Fibroblast of lung (primary cell): ENCODE measurements around the gene ME2. TPM values are rescaled to one million over a fixed set of nuclear protein-coding genes. Genes with fewer than 3 reads are reported as not detected.

Experiments used
- DNase-seq, 2 donors: peaks; one replicate each; pipeline versions ENCODE4 v3.0.0 to v3.0.0-alpha.2; 2010; ENCODE audit warnings: low read depth in 2 of 2
- H2AFZ ChIP-seq: 2 replicates; pipeline ENCODE4 v1.5.1; 2012; ENCODE audit warnings: low read length, control low read depth, inconsistent platforms
- H3K27ac ChIP-seq: 2 replicates; pipeline ENCODE4 v1.5.1; 2011; ENCODE audit warnings: low read length, control low read depth; ENCODE audit not compliant: insufficient read depth
- H3K27me3 ChIP-seq: 2 replicates; pipeline ENCODE4 v1.5.1; 2011; ENCODE audit warnings: mild to moderate bottlenecking, low read length; ENCODE audit not compliant: control insufficient read depth, insufficient read depth
- H3K36me3 ChIP-seq: 2 replicates; pipeline ENCODE4 v1.5.1; 2011; ENCODE audit warnings: low read length; ENCODE audit not compliant: control insufficient read depth, insufficient read depth
- H3K4me1 ChIP-seq: 2 replicates; pipeline ENCODE4 v1.5.1; 2011; ENCODE audit warnings: low read length; ENCODE audit not compliant: control insufficient read depth, insufficient read depth; ENCODE audit errors: extremely low read depth
- H3K4me2 ChIP-seq: 2 replicates; pipeline ENCODE4 v1.5.1; 2011; ENCODE audit warnings: low read length, control low read depth; ENCODE audit not compliant: insufficient read depth; ENCODE audit errors: extremely low read depth
- H3K4me3 ChIP-seq, 4 experiments: fragments of 200-600 bp in 1 of 4; sonication (generic) in 1 of 4; replicated peaks in 1 of 4; 2 replicates each; pipeline ENCODE4 v1.5.1; 2011 to 2016; ENCODE audit warnings: low read length in 4 of 4, low read depth in 3 of 4, mild to moderate bottlenecking in 3 of 4, control low read depth in 2 of 4, inconsistent platforms in 1 of 4, mixed read lengths in 1 of 4; ENCODE audit not compliant: insufficient read depth in 1 of 4; ENCODE audit errors: control extremely low read depth in 1 of 4
- H3K79me2 ChIP-seq: 2 replicates; pipeline ENCODE4 v1.5.1; 2012; ENCODE audit warnings: mild to moderate bottlenecking, low read length, inconsistent platforms; ENCODE audit not compliant: control insufficient read depth, insufficient read depth
- H3K9ac ChIP-seq: 2 replicates; pipeline ENCODE4 v1.5.1; 2011; ENCODE audit warnings: mild to moderate bottlenecking, low read length, control low read depth; ENCODE audit not compliant: insufficient read depth
- H3K9me3 ChIP-seq: 2 replicates; pipeline ENCODE4 v1.5.1; 2012; ENCODE audit warnings: low read depth, low read length; ENCODE audit not compliant: control insufficient read depth, insufficient read depth
- H4K20me1 ChIP-seq: 2 replicates; pipeline ENCODE4 v1.5.1; 2011; ENCODE audit warnings: low read length; ENCODE audit not compliant: control insufficient read depth, insufficient read depth; ENCODE audit errors: extremely low read depth
- EZH2 ChIP-seq: IDR thresholded peaks from 2 replicates; pipeline ENCODE4 v1.5.1; 2012; ENCODE audit warnings: low read length, control low read depth, mild to moderate bottlenecking; ENCODE audit errors: missing control alignments
- polyA plus RNA-seq, 2 donors: library from polyadenylated mRNA; depleted of rRNA in 1 of 2; stranded (reverse) in 1 of 2; unstranded in 1 of 2; fragments of >200 nt; gene quantifications; 2 replicates each; pipeline ENCODE4 v1.2.1, GENCODE V29; 2011 to 2012; ENCODE audit warnings: missing spikeins in 1 of 2
- total RNA-seq: library from RNA; depleted of rRNA; stranded (reverse); fragments of >200 nt; gene quantifications from 2 replicates; pipeline ENCODE4 v1.2.1, GENCODE V29; 2014
- TF ChIP-seq, protein P1 (sequence below), 2 donors: IDR thresholded peaks in 1 of 2; conservative IDR thresholded peaks in 1 of 2; 1 replicate in 1 of 2; 2 replicates in 1 of 2; pipeline ENCODE4 v1.5.1; 2011 to 2012; ENCODE audit warnings: low read length in 2 of 2, control low read depth in 1 of 2, inconsistent platforms in 1 of 2, low read depth in 1 of 2, mild to moderate bottlenecking in 1 of 2

ME2 gene
- total and polyA plus RNA-seq, 2 donors (not counting 1 experiment from before 2014, with no cell fraction given), result 40.5 to 57.0 TPM

DNA sequence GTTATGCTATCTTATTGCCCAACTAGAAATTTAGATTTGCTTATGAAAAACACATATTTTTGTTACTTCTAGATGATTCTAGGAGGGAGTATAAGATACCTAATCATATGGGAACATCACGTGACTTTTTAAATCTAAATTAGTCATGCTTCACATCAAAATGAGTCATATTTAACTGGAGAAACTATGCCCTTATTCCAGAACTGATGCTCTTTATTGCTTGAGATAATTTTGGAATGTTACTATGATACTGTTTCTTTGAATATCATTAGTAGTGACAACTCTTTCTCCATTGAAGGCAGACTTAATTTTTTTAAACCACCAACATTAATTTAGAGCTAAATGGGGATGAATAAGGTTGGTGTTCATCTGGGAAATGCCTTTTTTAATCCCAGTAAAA, 69.0 kb downstream of the ME2 start:
- H3K27me3 ChIP-seq, result no peaks in the 10 kb centered on the region
- H3K9ac ChIP-seq, result no peak overlapping the region
- H3K27ac ChIP-seq, result no peak overlapping the region
- H4K20me1 ChIP-seq, result no peaks in the 10 kb centered on the region
- no peak for TF ChIP-seq EZH2
- TF ChIP-seq, protein P1, sequence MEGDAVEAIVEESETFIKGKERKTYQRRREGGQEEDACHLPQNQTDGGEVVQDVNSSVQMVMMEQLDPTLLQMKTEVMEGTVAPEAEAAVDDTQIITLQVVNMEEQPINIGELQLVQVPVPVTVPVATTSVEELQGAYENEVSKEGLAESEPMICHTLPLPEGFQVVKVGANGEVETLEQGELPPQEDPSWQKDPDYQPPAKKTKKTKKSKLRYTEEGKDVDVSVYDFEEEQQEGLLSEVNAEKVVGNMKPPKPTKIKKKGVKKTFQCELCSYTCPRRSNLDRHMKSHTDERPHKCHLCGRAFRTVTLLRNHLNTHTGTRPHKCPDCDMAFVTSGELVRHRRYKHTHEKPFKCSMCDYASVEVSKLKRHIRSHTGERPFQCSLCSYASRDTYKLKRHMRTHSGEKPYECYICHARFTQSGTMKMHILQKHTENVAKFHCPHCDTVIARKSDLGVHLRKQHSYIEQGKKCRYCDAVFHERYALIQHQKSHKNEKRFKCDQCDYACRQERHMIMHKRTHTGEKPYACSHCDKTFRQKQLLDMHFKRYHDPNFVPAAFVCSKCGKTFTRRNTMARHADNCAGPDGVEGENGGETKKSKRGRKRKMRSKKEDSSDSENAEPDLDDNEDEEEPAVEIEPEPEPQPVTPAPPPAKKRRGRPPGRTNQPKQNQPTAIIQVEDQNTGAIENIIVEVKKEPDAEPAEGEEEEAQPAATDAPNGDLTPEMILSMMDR (conservative IDR thresholded peaks at IDR 0.05 in 1 of 2, IDR thresholded peaks at IDR 0.05 in 1 of 2; ENCODE audit: low read depth in 1 of 2, low read length in 2 of 2), result no peak
- no peak overlapping the region for H2AFZ ChIP-seq
- no peaks in the 10 kb centered on the region for H3K4me1 ChIP-seq
- H3K9me3 ChIP-seq, result no peaks in the 10 kb centered on the region
- no peak overlapping the region for H3K4me2 ChIP-seq
- no peak overlapping the region for H3K4me3 ChIP-seq
- H3K36me3 ChIP-seq, result no peaks in the 10 kb centered on the region
- DNase-seq, result peak; percentile 38 to 42
- H3K79me2 ChIP-seq, result no peaks in the 10 kb centered on the region

DNA sequence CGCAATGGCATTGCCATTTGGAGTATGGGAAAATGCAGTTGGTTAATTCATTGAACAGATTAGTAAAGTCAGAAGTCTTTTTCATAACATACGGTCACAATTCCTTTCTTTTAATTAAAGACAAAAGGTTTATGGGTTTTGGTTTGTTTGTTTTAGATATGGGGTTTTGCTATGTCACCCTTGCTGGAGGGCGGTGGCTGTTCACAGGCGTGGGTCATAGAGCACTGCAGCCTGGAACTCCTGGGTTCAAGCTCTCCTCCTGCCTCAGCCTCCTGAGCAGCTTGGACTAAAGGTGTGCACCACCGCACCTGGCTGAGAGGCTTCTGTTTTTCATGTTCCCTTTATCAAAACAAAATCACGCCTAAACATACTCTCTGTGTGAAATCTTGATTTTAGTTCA, 70.3 kb downstream of the ME2 start:
- H3K9me3 ChIP-seq, result no peaks in the 10 kb centered on the region
- no peaks in the 10 kb centered on the region for H3K79me2 ChIP-seq
- no peaks in the 10 kb centered on the region for H3K36me3 ChIP-seq
- no peak overlapping the region for H3K4me3 ChIP-seq
- no peak overlapping the region for H3K27ac ChIP-seq
- H3K9ac ChIP-seq, result no peak overlapping the region
- H2AFZ ChIP-seq, result no peak overlapping the region
- TF ChIP-seq, protein P1 (conservative IDR thresholded peaks at IDR 0.05 in 1 of 2, IDR thresholded peaks at IDR 0.05 in 1 of 2; ENCODE audit: low read depth in 1 of 2, low read length in 2 of 2), result no peak
- no peak for TF ChIP-seq EZH2
- H3K4me2 ChIP-seq, result no peak overlapping the region
- DNase-seq, result no peak
- H4K20me1 ChIP-seq, result no peaks in the 10 kb centered on the region
- no peaks in the 10 kb centered on the region for H3K4me1 ChIP-seq
- no peaks in the 10 kb centered on the region for H3K27me3 ChIP-seq

DNA sequence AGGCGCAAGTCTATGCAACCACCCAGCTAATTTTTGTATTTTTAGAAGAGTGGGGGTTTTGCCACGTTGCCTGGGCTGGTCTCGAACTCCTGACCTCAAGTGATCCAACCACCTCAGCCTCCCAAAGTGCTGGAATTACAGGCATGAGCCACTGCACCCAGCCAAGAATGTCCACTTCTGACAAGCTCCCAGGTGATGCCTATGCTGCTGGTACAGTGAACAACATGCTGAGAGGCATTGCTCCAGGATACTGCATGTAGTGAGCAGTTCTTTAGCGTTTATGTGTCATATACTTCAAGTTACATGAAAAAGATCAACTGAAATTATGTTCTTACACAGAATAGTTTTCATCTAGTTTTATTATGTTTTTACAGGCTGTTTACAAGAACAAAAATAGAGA, 71.7 kb downstream of the ME2 start:
- no peak overlapping the region for H2AFZ ChIP-seq
- H3K27ac ChIP-seq, result no peak overlapping the region

More for the DNA sequence above, 71.7 kb downstream of the ME2 start:
- TF ChIP-seq, protein P1 (conservative IDR thresholded peaks at IDR 0.05 in 1 of 2, IDR thresholded peaks at IDR 0.05 in 1 of 2; ENCODE audit: low read depth in 1 of 2, low read length in 2 of 2), result no peak
- no peak for TF ChIP-seq EZH2
- H3K9me3 ChIP-seq, result no peaks in the 10 kb centered on the region
- H3K36me3 ChIP-seq, result no peaks in the 10 kb centered on the region
- no peak overlapping the region for H3K4me2 ChIP-seq
- no peaks in the 10 kb centered on the region for H3K4me1 ChIP-seq
- H3K9ac ChIP-seq, result no peak overlapping the region
- H3K4me3 ChIP-seq, result no peak overlapping the region
- H4K20me1 ChIP-seq, result no peaks in the 10 kb centered on the region
- no peaks in the 10 kb centered on the region for H3K27me3 ChIP-seq
- DNase-seq, result no peak
- H3K79me2 ChIP-seq, result no peaks in the 10 kb centered on the region
